Measurements from ENCODE around the gene CRYBG1. TPM values are rescaled to one million over a fixed set of nuclear protein-coding genes. Genes with fewer than 3 reads are reported as not detected.

Gene CRYBG1
- total RNA-seq, 4 donors from 2014 or later = 14.9 to 36.9 (median 20.7) TPM

DNA sequence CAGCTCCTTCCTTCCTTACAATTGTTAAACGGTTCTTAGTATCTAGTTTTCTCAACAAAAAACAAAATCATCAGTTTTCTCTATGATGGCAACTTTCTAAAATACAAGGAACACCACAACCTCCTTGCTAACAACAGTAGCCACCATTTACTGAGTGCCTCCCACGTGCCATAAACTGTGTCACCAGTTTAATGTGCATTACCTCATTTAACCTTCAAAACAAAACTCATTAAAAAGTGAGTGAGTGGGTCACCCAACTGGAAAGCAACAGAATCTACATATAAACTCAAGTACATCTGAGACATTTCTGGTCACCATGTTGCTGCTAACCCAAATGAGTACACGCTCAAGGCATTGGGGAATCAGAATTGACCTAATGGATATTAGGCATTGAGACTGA, 257.8 kb downstream of the CRYBG1 start:
- DNase-seq (ENCODE audit: low spot score) (no peak), ATAC-seq (ENCODE audit: low FRiP score) (no peak)
- no peak for TF ChIP-seq CTCF (IDR thresholded peaks at IDR 0.05)

DNA sequence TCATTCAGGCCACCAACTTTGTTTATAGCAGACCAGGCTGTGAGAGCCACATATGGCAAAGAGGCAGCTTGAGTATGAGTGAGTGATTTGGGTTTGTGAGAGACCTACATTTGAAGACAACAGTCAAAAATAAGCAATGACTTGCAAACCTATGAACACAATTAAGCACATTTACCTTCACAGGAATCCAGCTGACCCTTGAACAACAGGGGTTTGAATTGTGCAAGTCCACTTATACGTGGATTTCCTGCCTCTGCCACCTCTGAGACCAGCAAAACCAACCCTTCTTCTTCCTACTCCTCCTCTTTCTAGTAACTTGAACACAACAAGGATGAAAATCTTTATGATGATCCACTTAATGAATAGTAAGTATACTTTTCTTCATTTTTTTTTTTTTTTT, 258.7 kb downstream of the CRYBG1 start:
- no peak for TF ChIP-seq CTCF (IDR thresholded peaks at IDR 0.05)
- no peak for DNase-seq (ENCODE audit: low spot score)
- no peak for ATAC-seq (ENCODE audit: low FRiP score)

DNA sequence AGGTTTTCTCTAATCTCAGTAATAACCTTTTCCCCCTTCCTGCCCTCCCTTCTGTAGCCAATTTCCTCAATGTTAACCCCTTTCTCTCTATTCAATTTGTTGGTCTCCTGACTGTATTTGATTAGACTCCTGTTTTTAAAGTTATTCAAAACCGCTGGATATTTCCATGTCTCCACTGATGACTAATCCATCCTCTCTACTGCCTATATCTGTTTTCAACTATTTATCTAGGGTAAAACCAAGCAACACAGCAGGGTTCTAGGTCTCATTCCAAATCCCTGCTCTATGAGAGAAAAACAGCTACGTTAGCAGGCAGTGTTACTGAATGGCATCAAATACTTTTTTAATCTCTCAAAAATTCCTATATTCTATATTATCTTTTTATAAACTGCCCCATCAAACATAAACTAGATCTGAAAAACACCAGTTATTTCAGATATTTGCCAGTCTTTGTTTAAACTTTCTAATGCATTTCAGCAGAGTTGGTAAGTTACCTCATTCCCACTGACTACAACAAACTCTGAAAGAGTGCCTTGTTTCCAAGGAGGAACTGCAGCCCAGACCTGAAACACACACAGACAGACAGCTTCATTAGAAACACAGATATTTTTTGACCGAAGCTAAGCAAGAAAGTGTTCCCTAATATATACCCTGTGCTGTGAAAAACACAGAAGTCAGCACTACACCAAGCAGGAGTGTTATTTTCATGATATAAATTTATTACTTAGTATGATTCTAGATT, 260.6 kb downstream of the CRYBG1 start:
- no peak for TF ChIP-seq CTCF (IDR thresholded peaks at IDR 0.05)
- ATAC-seq (ENCODE audit: low FRiP score) (no peak), DNase-seq (ENCODE audit: low spot score) (no peak)

Small RNA genes within 50 kb of the gene (small RNA-seq; reads per million reads assigned to genes)
- gene RF00019 (not detected), gene RNA5SP211 (not detected), gene RNU6-527P (not detected)

Other genes starting within 250 kb of the CRYBG1 start
- gene ATG5, start 35.0 kb upstream of the CRYBG1 start, total RNA-seq = 10 to 100 TPM; 27.8 to 40.0 (median 31.8) TPM

Data from omental fat pad (tissue), 4 donors.